Adrenal gland (tissue), 12 donors: ENCODE measurements around the gene OTC. TPM values are rescaled to one million over a fixed set of nuclear protein-coding genes. Genes with fewer than 3 reads are reported as not detected.
A peak's percentile ranks its signal among the peaks of the same experiment; 100 is the strongest.

Source experiments
- DNase-seq, 7 donors: peaks; one replicate each; pipeline ENCODE4 v3.0.0-alpha.2; 2019 to 2020
- H3K27ac ChIP-seq, 5 donors: fragments of 200-600 bp; sonication (generic) in 4 of 5; 1 replicate in 3 of 5; 2 replicates in 2 of 5; pipeline versions ENCODE4 v1.5.1 to v1.8.0; 2016 to 2020; ENCODE audit warnings: mild to moderate bottlenecking in 1 of 5
- H3K27me3 ChIP-seq: fragments of 200-600 bp; 2 replicates; pipeline ENCODE4 v1.8.0; 2021
- H3K36me3 ChIP-seq, 2 donors: fragments of 200-600 bp; replicated peaks in 1 of 2; 1 replicate in 1 of 2; 2 replicates in 1 of 2; pipeline versions ENCODE4 v1.5.1 to v1.8.0; 2018 to 2022
- H3K4me1 ChIP-seq, 2 donors: fragments of 200-600 bp; replicated peaks in 1 of 2; 1 replicate in 1 of 2; 2 replicates in 1 of 2; pipeline versions ENCODE4 v1.5.1 to v1.8.0; 2018 to 2021
- H3K4me3 ChIP-seq, 4 donors: fragments of 200-600 bp; sonication (generic) in 3 of 4; one replicate each; pipeline ENCODE4 v1.5.1; 2016 to 2018
- H3K9me3 ChIP-seq, 3 donors: fragments of 200-600 bp; sonication (generic) in 1 of 3; replicated peaks in 1 of 3; 1 replicate in 2 of 3; 2 replicates in 1 of 3; pipeline versions ENCODE4 v1.5.1 to v1.8.0; 2016 to 2021
- POLR2A ChIP-seq, 2 donors: fragments of 450-650 bp; IDR thresholded peaks; one replicate each; pipeline ENCODE4 v1.6.1; 2017; ENCODE audit warnings: antibody characterized with exemption in 2 of 2, mild to moderate bottlenecking in 2 of 2, moderate library complexity in 1 of 2
- WGBS, 4 donors: extraction: QIAGEN DNeasy Blood & Tissue Kit in 2 of 4; methylation state at CpG; one replicate each; pipeline versions ENCODE4 v1.1.5 to v1.1.7; 2013 to 2017; 5-methylcytosine and 5-hydroxymethylcytosine counted together
- intact Hi-C, 2 donors: fragments of 100-400 bp; cut with DNase I; formaldehyde crosslinking; loops; one replicate each; pipeline versions ENCODE4 v1.14.1 to v1.15.0; 2022 to 2023
- polyA plus RNA-seq, 3 donors: library from polyadenylated mRNA; stranded (reverse); fragments of 200-250 nt in 2 of 3; fragments of 350-450 nt in 1 of 3; fragmentation: Illumina TruSeq in 1 of 3; extraction: RNeasy Lipid Tissue Mini Kit (QIAGEN cat#74804) in 1 of 3; gene quantifications; one replicate each; pipeline ENCODE4 v1.2.3, GENCODE V29; 2013 to 2014
- total RNA-seq, 9 donors: library from RNA; depleted of rRNA in 4 of 9; stranded (reverse); fragments of >200 nt in 4 of 9; fragments of 120-200 nt in 1 of 9; fragmentation: NEBNext Ultra II Directional in 1 of 9; extraction: Animal tissue kit (Norgen Biotek cat#: 25700) in 1 of 9; gene quantifications; one replicate each; pipeline versions ENCODE4 v1.1.0 to v1.2.4, GENCODE V29; 2013 to 2023
- TF ChIP-seq, protein P1 (sequence below), 6 experiments: fragments of 450-650 bp in 4 of 6; fragments of 200-600 bp in 2 of 6; sonication (generic) in 1 of 6; IDR thresholded peaks; 1 replicate in 5 of 6; 2 replicates in 1 of 6; pipeline versions ENCODE4 v1.5.1 to v1.8.0; 2016 to 2021; ENCODE audit warnings: antibody characterized with exemption in 6 of 6, mild to moderate bottlenecking in 2 of 6, moderate library complexity in 1 of 6
- donor health status: healthy with polysubstance abuse.
- donor health status: Bipolar disorder and iron deficiency.
- donor health status: DM: yes; HTN: yes; CAD: no.
- donor health status: DM: no; HTN: no; CAD: no.
- donor health status: DM: no; HTN: no; CAD: no.
- donor health status: DM: yes; HTN: yes; CAD: no.

Gene OTC
- total and polyA plus RNA-seq, 12 donors, result 0.14 to 0.54 (median 0.21) TPM; not detected in 8

- no peaks in the 10 kb centered on the region for H3K4me1 ChIP-seq
- no peak overlapping the region for H3K27ac ChIP-seq
- no peak for TF ChIP-seq POLR2A (IDR thresholded peaks at IDR 0.05)
- TF ChIP-seq, protein P1, sequence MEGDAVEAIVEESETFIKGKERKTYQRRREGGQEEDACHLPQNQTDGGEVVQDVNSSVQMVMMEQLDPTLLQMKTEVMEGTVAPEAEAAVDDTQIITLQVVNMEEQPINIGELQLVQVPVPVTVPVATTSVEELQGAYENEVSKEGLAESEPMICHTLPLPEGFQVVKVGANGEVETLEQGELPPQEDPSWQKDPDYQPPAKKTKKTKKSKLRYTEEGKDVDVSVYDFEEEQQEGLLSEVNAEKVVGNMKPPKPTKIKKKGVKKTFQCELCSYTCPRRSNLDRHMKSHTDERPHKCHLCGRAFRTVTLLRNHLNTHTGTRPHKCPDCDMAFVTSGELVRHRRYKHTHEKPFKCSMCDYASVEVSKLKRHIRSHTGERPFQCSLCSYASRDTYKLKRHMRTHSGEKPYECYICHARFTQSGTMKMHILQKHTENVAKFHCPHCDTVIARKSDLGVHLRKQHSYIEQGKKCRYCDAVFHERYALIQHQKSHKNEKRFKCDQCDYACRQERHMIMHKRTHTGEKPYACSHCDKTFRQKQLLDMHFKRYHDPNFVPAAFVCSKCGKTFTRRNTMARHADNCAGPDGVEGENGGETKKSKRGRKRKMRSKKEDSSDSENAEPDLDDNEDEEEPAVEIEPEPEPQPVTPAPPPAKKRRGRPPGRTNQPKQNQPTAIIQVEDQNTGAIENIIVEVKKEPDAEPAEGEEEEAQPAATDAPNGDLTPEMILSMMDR (IDR thresholded peaks at IDR 0.05), result no peak
- H3K27me3 ChIP-seq, result no peaks in the 10 kb centered on the region
- no peak for DNase-seq
- intact Hi-C loops, result no loop called here
- no peaks in the 10 kb centered on the region for H3K9me3 ChIP-seq
- H3K36me3 ChIP-seq, result no peaks in the 10 kb centered on the region
- no peak overlapping the region for H3K4me3 ChIP-seq
Measured at GRCh38 chrX:38452603-38453002, 100.2 kb downstream of the OTC start.

- no peak for DNase-seq
- Histone ChIP-seq H3K36me3 (no peaks in the 10 kb centered on the region), H3K27me3 (no peaks in the 10 kb centered on the region), H3K9me3 (no peaks in the 10 kb centered on the region), H3K27ac (no peak overlapping the region), H3K4me3 (no peak overlapping the region), H3K4me1 (no peaks in the 10 kb centered on the region)
- intact Hi-C loops, result no loop called here
- WGBS, 4 donors, result 40 to 79% (median 58%) methylated on average over 1 of the region's 1 CpG
- TF ChIP-seq, protein P1 (IDR thresholded peaks at IDR 0.05), result peak in 3 of 6 experiments; percentile 17 to 28 (median 20)
- TF ChIP-seq POLR2A (IDR thresholded peaks at IDR 0.05), result no peak
Measured at GRCh38 chrX:38458071-38458470, 105.7 kb downstream of the OTC start.

DNA sequence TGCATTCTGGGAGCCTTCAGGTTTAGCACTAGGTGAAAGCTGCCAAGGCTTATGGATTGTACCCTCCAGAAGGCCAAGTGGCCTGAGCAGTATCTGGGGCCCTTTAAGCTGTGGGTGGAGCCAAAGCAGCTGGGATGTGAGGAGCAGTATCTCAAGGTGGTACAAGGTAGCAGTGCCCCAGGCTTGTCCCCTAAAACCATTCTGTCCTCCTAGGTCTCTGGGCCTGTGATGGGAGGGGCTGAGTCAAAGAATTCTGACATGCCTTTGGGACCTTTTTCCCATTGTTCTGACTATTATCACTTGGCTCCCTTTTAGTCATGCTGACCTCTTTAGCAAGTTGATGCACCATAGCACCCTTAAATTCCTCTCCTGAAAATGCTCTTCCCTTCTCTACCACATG lies 109.9 kb downstream of the OTC start:
- DNase-seq, result no peak
- Histone ChIP-seq H3K9me3 (no peaks in the 10 kb centered on the region), H3K36me3 (no peaks in the 10 kb centered on the region), H3K4me3 (no peak overlapping the region), H3K27me3 (peaks cover 8% of the 10 kb centered on the region), H3K27ac (no peak overlapping the region), H3K4me1 (no peaks in the 10 kb centered on the region)
- intact Hi-C loops, result no loop called here
- TF ChIP-seq POLR2A (IDR thresholded peaks at IDR 0.05), result no peak
- TF ChIP-seq, protein P1 (IDR thresholded peaks at IDR 0.05), result no peak

GRCh38 chrX:38465686-38466085 lies 113.3 kb downstream of the OTC start:
- Histone ChIP-seq H3K27ac (no peak overlapping the region), H3K36me3 (no peaks in the 10 kb centered on the region), H3K4me1 (no peaks in the 10 kb centered on the region), H3K9me3 (no peaks in the 10 kb centered on the region), H3K4me3 (no peak overlapping the region), H3K27me3 (peaks cover 8% of the 10 kb centered on the region)
- no peak for TF ChIP-seq POLR2A (IDR thresholded peaks at IDR 0.05)
- TF ChIP-seq, protein P1 (IDR thresholded peaks at IDR 0.05), result no peak
- intact Hi-C loops, result no loop called here
- no peak for DNase-seq
- 60 to 83% (median 70%) methylated on average over 1 of the region's 1 CpG for WGBS, 4 donors
